ENCODE measurements around the gene KCNQ1. TPM values are rescaled to one million over a fixed set of nuclear protein-coding genes. Genes with fewer than 3 reads are reported as not detected.

The KCNQ1 gene
- total and polyA plus RNA-seq, 2 donors (not counting 1 experiment from before 2014, with no cell fraction given) = 21.5 to 28.8 TPM

DNA sequence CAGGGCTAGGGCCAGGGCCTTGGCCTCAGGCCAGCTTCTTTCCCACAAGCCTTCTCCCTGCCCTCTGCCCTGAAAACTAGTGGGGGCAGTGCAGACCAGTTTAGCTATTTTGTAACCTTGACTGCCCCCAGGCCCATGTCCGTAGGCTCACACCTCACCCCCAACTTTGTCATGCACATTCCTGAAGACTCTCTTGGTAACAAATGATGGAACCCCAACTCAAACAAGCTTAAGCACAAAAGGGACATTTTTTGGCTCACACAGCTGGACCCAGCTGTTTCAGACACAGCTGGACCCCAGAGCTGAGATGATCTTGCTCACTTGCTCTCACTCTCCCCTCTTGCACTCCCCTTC, 208.4 kb downstream of the KCNQ1 start:
- Histone ChIP-seq H3K4me3 (ENCODE audit: control extremely low read depth in 1 of 5, extremely low read depth in 1 of 5, insufficient read depth in 1 of 5, low read depth in 2 of 5, low read length in 4 of 5) (no peak overlapping the region), H3K9ac (ENCODE audit: low read length) (no peak overlapping the region), H3K9me3 (ENCODE audit: control extremely low read depth in 1 of 3, control insufficient read depth in 2 of 3, insufficient read depth in 1 of 3, low read length in 2 of 3) (peaks cover 9 to 28% (median 15%) of the 10 kb centered on the region in 3 donors), H3K27ac (ENCODE audit: low read length in 2 of 2) (no peak overlapping the region), H2AFZ (ENCODE audit: insufficient read depth, low read depth, low read length, poor library complexity, severe bottlenecking) (no peak overlapping the region), H3K4me2 (replicated peaks; ENCODE audit: low read depth, low read length, poor library complexity, severe bottlenecking) (no peak overlapping the region), H3K27me3 (replicated peaks in 1 of 4; ENCODE audit: control extremely low read depth in 1 of 4, control insufficient read depth in 3 of 4, insufficient read depth in 4 of 4, low read length in 3 of 4) (no peaks in the 10 kb centered on the region), H4K20me1 (ENCODE audit: control insufficient read depth, insufficient read depth, low read length, poor library complexity, severe bottlenecking) (no peaks in the 10 kb centered on the region), H3K4me1 (ENCODE audit: control insufficient read depth in 2 of 2, insufficient read depth in 2 of 2, low read length in 2 of 2) (no peaks in the 10 kb centered on the region), H3K36me3 (replicated peaks in 1 of 2; ENCODE audit: control extremely low read depth in 1 of 2, control insufficient read depth in 1 of 2, extremely low read depth in 1 of 2, insufficient read depth in 2 of 2, low read length in 1 of 2) (peaks cover 0 to 5% of the 10 kb centered on the region in 2 experiments), H3K79me2 (ENCODE audit: control insufficient read depth, insufficient read depth, low read length) (peaks cover 6% of the 10 kb centered on the region)
- ChIA-PET POLR2A (no interaction called here), CTCF (interaction anchor here (0.9 kb wide), 1 partner anchor 13 kb away, joined by 3 read pairs; no protein-coding TSS in a partner anchor)
- Mint-ChIP-seq H3K27me3 (no peaks in the 10 kb centered on the region), H3K9me3 (ENCODE audit: insufficient read depth) (peaks cover 16% of the 10 kb centered on the region), H3K4me1 (no peaks in the 10 kb centered on the region), H3K4me3 (no peak overlapping the region), H3K27ac (no peak overlapping the region)
- 92% methylated on average over 1 of the region's 1 CpG for WGBS (ENCODE audit: insufficient coverage)
- no peak for DNase-seq
- ATAC-seq (ENCODE audit: low read depth) = no peak
- intact Hi-C loops (cut with micrococcal nuclease) = no loop called here
- TF ChIP-seq, protein P1, sequence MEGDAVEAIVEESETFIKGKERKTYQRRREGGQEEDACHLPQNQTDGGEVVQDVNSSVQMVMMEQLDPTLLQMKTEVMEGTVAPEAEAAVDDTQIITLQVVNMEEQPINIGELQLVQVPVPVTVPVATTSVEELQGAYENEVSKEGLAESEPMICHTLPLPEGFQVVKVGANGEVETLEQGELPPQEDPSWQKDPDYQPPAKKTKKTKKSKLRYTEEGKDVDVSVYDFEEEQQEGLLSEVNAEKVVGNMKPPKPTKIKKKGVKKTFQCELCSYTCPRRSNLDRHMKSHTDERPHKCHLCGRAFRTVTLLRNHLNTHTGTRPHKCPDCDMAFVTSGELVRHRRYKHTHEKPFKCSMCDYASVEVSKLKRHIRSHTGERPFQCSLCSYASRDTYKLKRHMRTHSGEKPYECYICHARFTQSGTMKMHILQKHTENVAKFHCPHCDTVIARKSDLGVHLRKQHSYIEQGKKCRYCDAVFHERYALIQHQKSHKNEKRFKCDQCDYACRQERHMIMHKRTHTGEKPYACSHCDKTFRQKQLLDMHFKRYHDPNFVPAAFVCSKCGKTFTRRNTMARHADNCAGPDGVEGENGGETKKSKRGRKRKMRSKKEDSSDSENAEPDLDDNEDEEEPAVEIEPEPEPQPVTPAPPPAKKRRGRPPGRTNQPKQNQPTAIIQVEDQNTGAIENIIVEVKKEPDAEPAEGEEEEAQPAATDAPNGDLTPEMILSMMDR (IDR thresholded peaks at IDR 0.05) = no peak
- TF ChIP-seq EZH2 (IDR thresholded peaks at IDR 0.05; ENCODE audit: borderline replicate concordance, insufficient read depth, low read depth, low read length, poor library complexity, severe bottlenecking) = no peak

DNA sequence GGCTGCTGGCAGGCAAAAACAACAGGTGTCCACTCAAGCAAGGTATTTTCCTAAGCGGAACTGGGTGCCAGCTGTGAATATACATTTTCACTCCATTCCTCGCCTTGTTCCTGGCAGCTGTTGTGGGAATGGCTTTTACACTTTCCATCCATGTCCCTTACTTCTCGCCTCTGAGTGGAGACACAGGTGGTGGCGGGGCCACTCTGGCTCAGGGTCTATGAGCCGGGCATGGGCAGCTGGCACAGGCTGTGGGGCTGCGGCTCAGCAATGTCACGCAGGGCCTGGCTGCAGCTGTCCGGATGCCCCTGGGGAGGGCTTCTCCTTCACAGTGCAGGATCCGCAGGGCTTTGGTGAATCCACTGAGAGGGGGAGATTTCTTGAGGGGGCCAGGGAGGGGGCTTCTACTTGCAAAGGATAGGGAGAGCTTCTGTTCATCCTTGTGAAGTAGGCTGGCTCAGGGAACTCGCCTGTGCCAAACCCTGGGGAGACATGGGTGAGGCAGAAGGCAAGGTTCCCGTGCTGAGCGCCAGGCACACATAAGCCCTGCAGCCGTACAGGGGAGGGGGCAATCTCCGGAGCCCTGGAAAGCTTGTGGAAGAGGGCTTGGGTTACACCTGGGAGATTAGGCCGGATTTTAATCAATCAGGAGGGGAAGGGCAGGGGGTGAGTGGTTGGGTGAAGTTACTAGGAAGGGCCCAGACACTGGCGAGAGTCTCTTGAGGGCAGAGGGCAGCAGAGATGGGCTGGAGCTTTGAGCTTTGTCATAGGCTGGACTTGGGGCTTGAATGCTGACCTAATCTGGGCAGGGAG, 209.3 kb downstream of the KCNQ1 start:
- H4K20me1 ChIP-seq (ENCODE audit: control insufficient read depth, insufficient read depth, low read length, poor library complexity, severe bottlenecking) = no peaks in the 10 kb centered on the region
- peaks cover 0 to 5% of the 10 kb centered on the region in 2 experiments for H3K36me3 ChIP-seq (replicated peaks in 1 of 2; ENCODE audit: control extremely low read depth in 1 of 2, control insufficient read depth in 1 of 2, extremely low read depth in 1 of 2, insufficient read depth in 2 of 2, low read length in 1 of 2)
- Mint-ChIP-seq H3K27ac (no peak overlapping the region), H3K4me1 (no peaks in the 10 kb centered on the region), H3K9me3 (ENCODE audit: insufficient read depth) (peaks cover 13% of the 10 kb centered on the region), H3K27me3 (no peaks in the 10 kb centered on the region), H3K4me3 (no peak overlapping the region)
- no peak for TF ChIP-seq EZH2 (IDR thresholded peaks at IDR 0.05; ENCODE audit: borderline replicate concordance, insufficient read depth, low read depth, low read length, poor library complexity, severe bottlenecking)
- TF ChIP-seq, protein P1 (IDR thresholded peaks at IDR 0.05) = no peak
- ChIA-PET POLR2A (no interaction called here), CTCF (interaction anchor here (0.9 kb wide), 1 partner anchor 14 kb away, joined by 3 read pairs; no protein-coding TSS in a partner anchor)
- DNase-seq = no peak
- no peak overlapping the region for H3K4me2 ChIP-seq (replicated peaks; ENCODE audit: low read depth, low read length, poor library complexity, severe bottlenecking)
- H3K9me3 ChIP-seq (ENCODE audit: control extremely low read depth in 1 of 3, control insufficient read depth in 2 of 3, insufficient read depth in 1 of 3, low read length in 2 of 3) = peaks cover 9 to 22% (median 15%) of the 10 kb centered on the region in 3 donors
- H2AFZ ChIP-seq (ENCODE audit: insufficient read depth, low read depth, low read length, poor library complexity, severe bottlenecking) = no peak overlapping the region
- no peak overlapping the region for H3K4me3 ChIP-seq (ENCODE audit: control extremely low read depth in 1 of 5, extremely low read depth in 1 of 5, insufficient read depth in 1 of 5, low read depth in 2 of 5, low read length in 4 of 5)
- ATAC-seq (ENCODE audit: low read depth) = no peak
- H3K9ac ChIP-seq (ENCODE audit: low read length) = no peak overlapping the region
- WGBS (ENCODE audit: insufficient coverage) = 96% methylated on average over 16 of the region's 16 CpGs
- H3K79me2 ChIP-seq (ENCODE audit: control insufficient read depth, insufficient read depth, low read length) = peaks cover 6% of the 10 kb centered on the region
- no peak overlapping the region for H3K27ac ChIP-seq (ENCODE audit: low read length in 2 of 2)
- no peaks in the 10 kb centered on the region for H3K27me3 ChIP-seq (replicated peaks in 1 of 4; ENCODE audit: control extremely low read depth in 1 of 4, control insufficient read depth in 3 of 4, insufficient read depth in 4 of 4, low read length in 3 of 4)
- intact Hi-C loops (cut with micrococcal nuclease) = no loop called here
- H3K4me1 ChIP-seq (ENCODE audit: control insufficient read depth in 2 of 2, insufficient read depth in 2 of 2, low read length in 2 of 2) = no peaks in the 10 kb centered on the region

All from B cell (primary cell).